ENCODE data around the gene JAKMIP1. TPM values are rescaled to one million over a fixed set of nuclear protein-coding genes. Genes with fewer than 3 reads are reported as not detected.
"Not testable (repeated sequence)": the region's sequence is repeated elsewhere in the genome, so short reads cannot be mapped to it uniquely, and the experiment has no call there.

JAKMIP1 gene
- total RNA-seq, 1 donor from 2014 or later, result 15.5 TPM

DNA sequence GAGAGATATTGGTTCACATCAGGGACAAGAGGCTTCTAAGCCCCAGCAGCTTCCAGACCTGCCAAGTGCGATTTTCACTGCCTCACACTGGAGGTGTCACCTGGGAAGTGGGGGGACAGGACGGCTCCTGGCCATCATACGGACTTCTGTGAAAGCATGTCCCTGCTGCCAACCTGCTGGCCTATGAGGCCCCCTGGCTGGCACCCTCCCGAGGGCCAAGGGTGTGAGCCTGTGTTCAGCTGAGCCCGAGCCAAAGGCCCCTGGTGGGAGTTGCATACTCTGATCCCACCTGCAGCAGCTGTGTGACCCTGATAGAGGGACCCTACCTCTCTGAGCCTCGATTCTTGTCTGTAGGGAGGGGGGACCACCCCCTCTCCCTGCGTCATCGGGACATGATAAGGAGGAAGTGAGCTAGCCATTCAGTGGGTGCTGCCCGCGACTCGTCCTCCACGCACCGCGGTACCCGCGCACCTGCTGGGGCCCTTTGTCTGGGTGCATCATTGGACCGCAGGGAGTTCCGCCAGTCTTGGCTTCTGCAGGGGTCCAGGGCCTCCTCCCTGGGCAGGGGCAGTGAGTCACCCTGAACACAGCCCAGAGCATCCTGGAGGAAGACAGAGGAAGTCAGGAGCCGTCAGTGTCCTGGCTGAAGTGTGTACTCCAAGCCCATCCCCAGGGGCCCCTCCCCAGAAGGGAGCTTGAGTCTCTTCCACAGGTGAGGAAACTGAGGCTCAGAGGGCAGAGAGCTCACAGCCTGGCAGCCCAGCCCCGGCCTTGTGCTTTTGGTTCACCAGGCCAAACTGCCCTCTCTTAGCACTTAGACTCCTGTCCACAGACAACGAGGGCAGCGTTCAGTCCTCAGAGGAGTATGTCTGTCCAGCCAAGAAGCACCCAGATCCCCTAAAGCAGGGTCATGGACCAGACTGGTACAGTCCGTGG lies 206.2 kb downstream of the JAKMIP1 start:
- no peak overlapping the region for H3K4me3 Mint-ChIP-seq
- no peak for DNase-seq (ENCODE audit: low spot score)
- H3K36me3 Mint-ChIP-seq (ENCODE audit: low read depth), result no peaks in the 10 kb centered on the region
- H3K9me3 Mint-ChIP-seq, result no peaks in the 10 kb centered on the region
- H3K27me3 Mint-ChIP-seq (ENCODE audit: insufficient read depth), result peaks cover 5% of the 10 kb centered on the region
- intact Hi-C loops (cut with micrococcal nuclease), result no loop called here
- H3K4me1 Mint-ChIP-seq (ENCODE audit: low read depth), result peaks cover 20% of the 10 kb centered on the region
- H3K27ac Mint-ChIP-seq, result no peak overlapping the region

DNA sequence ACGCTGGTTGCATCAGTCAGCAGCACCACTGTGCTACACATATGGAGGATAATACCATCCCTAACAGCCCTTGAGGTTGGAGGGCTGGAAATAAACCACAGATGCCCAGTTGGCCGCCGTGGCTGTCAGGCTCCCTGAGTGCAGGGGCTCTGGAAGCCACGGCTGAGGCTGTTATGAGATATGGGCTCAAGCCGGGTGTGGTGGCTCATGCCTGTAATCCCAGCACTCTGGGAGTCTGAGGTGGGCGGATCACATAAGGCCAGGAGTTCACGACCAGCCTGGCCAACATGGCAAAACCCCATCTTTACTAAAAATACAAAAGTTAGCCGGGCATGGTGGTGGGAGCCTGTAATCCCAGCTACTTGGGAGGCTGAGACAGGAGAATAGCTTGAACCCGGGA lies 207.0 kb downstream of the JAKMIP1 start:
- H3K27ac Mint-ChIP-seq; intact Hi-C loops (cut with micrococcal nuclease); H3K27me3 Mint-ChIP-seq (ENCODE audit: insufficient read depth); H3K9me3 Mint-ChIP-seq; H3K36me3 Mint-ChIP-seq (ENCODE audit: low read depth); H3K4me3 Mint-ChIP-seq; DNase-seq (ENCODE audit: low spot score): not testable (repeated sequence)
- H3K4me1 Mint-ChIP-seq (ENCODE audit: low read depth), result peaks cover 17% of the 10 kb centered on the region

DNA sequence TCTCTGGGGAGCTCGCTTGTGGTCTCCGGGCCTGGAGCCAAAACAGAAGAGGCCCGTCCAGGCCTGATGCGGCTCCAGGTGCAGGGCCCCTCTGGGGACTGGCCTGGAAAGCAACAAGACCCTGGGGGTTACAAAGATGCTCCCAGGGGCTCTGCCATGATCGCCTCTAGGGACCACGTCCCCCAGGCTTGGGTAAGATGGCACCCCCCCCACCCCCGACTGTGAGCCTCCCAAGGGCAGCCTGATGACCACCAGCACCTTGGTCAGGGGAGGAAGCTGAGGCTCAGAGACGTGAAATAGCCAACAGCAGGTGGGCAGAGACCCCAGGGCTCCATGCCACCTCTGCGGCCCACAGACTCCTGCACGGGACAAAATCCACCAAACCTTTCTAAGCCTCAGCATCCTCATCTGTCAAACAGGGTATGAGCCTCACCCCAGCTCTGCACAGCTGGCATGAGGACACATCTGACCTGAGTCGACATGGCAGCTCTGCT lies 207.5 kb downstream of the JAKMIP1 start:
- Mint-ChIP-seq H3K4me3 (no peak overlapping the region), H3K4me1 (ENCODE audit: low read depth) (peaks cover 13% of the 10 kb centered on the region), H3K36me3 (ENCODE audit: low read depth) (no peaks in the 10 kb centered on the region), H3K27ac (no peak overlapping the region), H3K9me3 (no peaks in the 10 kb centered on the region), H3K27me3 (ENCODE audit: insufficient read depth) (peaks cover 5% of the 10 kb centered on the region)
- intact Hi-C loops (cut with micrococcal nuclease), result no loop called here
- DNase-seq (ENCODE audit: low spot score), result no peak

DNA sequence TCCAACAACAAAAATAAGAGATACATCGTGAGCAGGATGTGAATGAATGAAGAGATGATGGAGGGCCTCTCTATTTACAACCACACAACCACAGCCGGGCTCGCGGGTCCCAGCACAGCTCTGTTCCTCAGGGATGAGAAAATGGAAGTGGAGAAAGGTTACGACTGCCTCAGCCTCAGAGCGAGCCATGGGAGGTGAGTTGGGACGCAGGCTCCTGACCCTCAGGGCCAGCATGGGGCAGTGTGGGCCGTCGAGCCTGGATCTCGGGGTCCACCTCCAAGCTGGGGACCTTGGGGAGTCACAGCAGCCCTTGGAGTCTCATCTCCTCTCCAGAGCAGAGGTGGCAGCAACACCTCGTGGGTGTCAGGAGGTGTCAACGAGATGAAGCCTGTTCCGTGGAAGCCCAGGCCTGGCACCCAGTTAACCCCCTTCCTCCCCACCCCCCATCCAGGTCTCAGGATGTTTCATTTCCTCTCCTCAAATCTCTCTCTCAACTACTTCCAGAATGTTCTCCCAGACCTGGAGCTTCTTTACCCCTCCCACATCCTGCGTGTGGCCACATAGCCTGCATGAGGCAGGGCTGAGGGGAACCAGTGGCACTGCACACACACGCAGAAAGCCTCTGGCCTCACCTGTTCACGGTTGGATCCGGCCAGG lies 208.1 kb downstream of the JAKMIP1 start:
- H3K36me3 Mint-ChIP-seq (ENCODE audit: low read depth), result no peaks in the 10 kb centered on the region
- H3K4me3 Mint-ChIP-seq, result no peak overlapping the region
- H3K27me3 Mint-ChIP-seq (ENCODE audit: insufficient read depth), result peaks cover 4% of the 10 kb centered on the region
- H3K9me3 Mint-ChIP-seq, result no peaks in the 10 kb centered on the region
- H3K4me1 Mint-ChIP-seq (ENCODE audit: low read depth), result peaks cover 13% of the 10 kb centered on the region
- H3K27ac Mint-ChIP-seq, result no peak overlapping the region
- intact Hi-C loops (cut with micrococcal nuclease), result no loop called here
- no peak for DNase-seq (ENCODE audit: low spot score)

DNA sequence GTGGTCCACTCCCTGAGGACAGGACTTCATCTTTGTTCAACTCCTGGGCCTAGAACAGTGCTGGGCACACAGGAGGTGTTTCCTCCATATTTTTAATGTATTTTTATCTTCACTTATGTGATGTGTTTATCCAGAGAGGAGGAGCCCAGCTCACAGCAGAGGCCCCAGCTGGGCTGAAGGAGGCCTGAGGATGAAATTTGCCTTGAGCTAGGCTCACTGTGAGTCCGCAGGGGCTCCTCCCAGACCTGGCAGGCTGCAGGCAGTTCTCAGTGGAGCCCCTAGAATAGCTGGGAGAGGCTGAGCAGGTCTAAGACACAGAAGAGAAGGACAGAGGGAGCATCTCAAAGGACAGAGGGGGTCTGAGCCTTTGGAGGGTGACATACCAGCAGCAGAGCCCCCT lies 208.9 kb downstream of the JAKMIP1 start:
- H3K27ac Mint-ChIP-seq, result no peak overlapping the region
- H3K9me3 Mint-ChIP-seq, result no peaks in the 10 kb centered on the region
- intact Hi-C loops (cut with micrococcal nuclease), result no loop called here
- H3K27me3 Mint-ChIP-seq (ENCODE audit: insufficient read depth), result peaks cover 2% of the 10 kb centered on the region
- no peaks in the 10 kb centered on the region for H3K36me3 Mint-ChIP-seq (ENCODE audit: low read depth)
- DNase-seq (ENCODE audit: low spot score), result no peak
- H3K4me3 Mint-ChIP-seq, result no peak overlapping the region
- H3K4me1 Mint-ChIP-seq (ENCODE audit: low read depth), result peaks cover 6% of the 10 kb centered on the region

DNA sequence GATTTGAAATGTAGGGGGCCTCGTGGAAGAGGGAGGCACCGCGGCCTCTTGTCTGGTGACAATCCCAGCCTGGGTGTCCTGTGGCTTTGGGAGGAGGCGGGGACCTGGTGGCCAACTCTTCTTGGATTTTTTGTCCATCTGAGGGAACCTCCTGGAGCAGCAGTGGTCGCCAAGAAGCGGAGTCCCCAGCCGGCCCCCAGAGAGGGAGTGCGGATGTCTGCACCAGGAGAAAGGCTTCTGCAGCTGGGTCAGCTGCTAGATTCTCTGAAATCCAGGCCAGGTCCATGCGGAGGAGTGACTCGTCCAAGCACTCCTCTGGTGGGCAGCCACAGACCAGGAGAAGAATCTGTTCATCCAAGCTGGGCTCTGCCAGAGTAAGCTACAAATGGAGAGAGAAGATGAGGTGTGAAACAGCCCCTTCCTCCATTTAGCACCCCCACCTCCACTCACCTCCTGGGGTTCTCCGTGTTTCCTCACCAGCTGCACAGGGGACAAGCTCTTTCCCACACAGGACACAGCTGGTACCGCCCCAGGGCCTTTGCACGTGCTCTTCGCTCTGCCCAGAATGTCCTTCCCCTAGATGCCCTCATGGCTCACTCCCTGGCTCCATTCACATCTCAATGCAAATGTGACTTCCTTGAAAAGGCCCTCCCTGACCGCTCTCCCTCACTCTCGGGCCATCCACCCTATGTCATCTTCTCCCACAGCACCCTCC lies 209.7 kb downstream of the JAKMIP1 start:
- Mint-ChIP-seq H3K36me3 (ENCODE audit: low read depth) (no peaks in the 10 kb centered on the region), H3K4me3 (no peak overlapping the region), H3K27me3 (ENCODE audit: insufficient read depth) (peaks cover 2% of the 10 kb centered on the region), H3K9me3 (no peaks in the 10 kb centered on the region), H3K4me1 (ENCODE audit: low read depth) (no peaks in the 10 kb centered on the region), H3K27ac (no peak overlapping the region)
- intact Hi-C loops (cut with micrococcal nuclease), result no loop called here
- DNase-seq (ENCODE audit: low spot score), result no peak

DNA sequence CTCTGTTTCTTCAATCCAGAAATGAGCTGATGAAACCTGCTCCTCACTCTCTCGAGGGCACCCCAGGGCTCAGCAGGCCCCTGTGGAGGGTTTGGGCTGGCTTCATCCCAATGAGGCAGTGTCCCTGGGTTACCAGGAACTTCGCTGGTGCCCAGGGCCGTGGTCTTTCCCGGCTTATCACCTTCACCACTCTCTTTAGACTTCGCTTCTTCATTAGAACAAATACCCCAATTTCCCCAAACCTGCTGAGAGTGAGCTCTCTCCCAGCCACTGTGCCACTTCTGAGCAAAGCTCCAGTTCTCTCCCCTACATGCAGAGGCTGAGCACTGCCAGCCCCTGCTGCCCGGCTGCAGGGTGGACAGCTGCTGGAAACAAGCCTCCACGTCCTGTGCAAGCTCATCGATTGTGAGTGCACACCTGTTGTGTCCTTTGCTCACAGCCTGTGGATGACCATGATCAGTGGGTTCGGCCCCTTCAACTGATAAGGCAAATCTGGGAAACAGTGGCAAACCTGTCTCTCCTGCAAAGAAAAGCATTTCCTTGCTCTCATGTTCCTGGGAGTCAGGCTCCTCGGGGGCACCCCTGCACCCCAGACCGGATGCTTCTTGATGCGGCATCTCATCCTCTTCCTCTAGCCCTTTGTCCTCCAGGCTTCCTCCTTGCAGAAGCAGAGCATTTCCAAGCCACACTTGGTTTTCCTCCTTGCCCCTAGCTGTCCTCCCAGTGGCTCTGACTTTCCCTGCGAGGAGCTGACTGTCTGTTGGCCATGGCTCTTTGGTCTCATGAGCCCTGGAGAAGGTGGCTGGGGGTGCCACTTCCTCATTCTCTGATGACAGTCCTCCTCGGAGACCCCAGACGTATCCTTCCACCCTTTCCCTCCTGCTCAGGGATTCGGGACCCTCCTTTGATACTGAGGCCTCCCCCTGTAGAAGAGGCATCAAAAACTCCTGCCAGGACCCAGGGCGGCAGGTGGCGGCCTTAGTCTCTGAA lies 210.8 kb downstream of the JAKMIP1 start:
- Mint-ChIP-seq H3K36me3 (ENCODE audit: low read depth) (no peaks in the 10 kb centered on the region), H3K9me3 (peaks cover 6% of the 10 kb centered on the region), H3K4me1 (ENCODE audit: low read depth) (no peaks in the 10 kb centered on the region), H3K4me3 (no peak overlapping the region), H3K27me3 (ENCODE audit: insufficient read depth) (peaks cover 2% of the 10 kb centered on the region), H3K27ac (no peak overlapping the region)
- DNase-seq (ENCODE audit: low spot score), result no peak
- intact Hi-C loops (cut with micrococcal nuclease), result no loop called here

DNA sequence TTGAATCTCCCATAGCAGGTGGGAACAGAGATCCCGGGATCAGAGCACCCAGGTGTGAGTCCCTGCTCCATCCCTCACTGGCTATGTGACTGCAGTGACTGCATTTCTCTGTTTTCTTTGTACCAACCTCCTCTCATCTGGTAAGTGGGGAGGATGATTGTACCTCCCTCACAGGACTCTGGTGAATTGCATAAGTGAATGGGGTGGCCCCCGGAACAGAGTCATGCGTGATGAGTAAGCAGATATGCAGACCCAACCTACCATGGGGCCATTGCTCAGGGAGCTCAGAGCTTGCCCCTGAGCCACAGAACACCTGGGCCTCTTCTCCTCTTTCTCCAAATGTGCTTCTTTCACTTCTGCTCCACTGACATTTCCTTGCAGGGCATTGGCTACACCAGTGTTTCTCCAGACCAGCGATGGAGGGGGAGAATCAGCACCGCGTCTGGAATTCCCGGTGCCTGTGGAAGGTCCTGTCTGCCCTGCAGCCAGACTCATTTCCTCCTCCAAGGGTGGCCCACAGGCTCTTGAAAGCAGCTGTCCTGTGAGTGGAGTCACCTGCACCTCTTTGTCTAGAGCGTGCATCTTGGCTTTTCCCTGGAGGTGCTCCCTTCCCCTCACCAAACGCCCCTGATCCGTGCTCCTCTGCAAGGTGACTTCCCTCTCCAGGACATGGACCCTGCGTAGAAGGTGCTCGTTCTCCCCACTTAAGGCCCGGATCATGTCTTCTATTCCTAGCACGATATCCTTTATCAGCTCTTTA lies 212.1 kb downstream of the JAKMIP1 start:
- H3K27me3 Mint-ChIP-seq (ENCODE audit: insufficient read depth), result peaks cover 2% of the 10 kb centered on the region
- intact Hi-C loops (cut with micrococcal nuclease), result no loop called here
- no peak overlapping the region for H3K27ac Mint-ChIP-seq
- DNase-seq (ENCODE audit: low spot score), result no peak
- H3K4me3 Mint-ChIP-seq, result no peak overlapping the region
- H3K36me3 Mint-ChIP-seq (ENCODE audit: low read depth), result no peaks in the 10 kb centered on the region
- no peaks in the 10 kb centered on the region for H3K4me1 Mint-ChIP-seq (ENCODE audit: low read depth)
- peaks cover 16% of the 10 kb centered on the region for H3K9me3 Mint-ChIP-seq

DNA sequence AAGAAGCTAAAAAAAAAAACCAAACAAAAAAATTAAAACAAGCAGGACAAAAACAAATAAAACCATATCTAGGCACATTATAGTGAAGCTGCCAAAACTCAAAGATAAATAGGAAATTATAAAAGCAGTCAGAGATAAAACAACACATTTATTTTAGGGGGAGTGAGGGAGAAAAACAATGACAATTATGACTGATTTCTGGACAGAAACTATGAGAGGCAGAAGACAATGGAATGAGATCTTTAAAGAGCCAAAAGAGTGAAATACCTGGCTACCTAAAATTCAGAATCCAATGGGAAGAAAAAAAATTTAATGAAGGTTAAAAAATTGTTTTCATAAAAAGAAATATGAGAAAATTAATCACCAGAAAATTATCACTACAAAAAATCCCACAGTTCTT lies 215.5 kb downstream of the JAKMIP1 start:
- no peaks in the 10 kb centered on the region for H3K36me3 Mint-ChIP-seq (ENCODE audit: low read depth)
- intact Hi-C loops (cut with micrococcal nuclease), result no loop called here
- H3K27ac Mint-ChIP-seq, result no peak overlapping the region
- H3K9me3 Mint-ChIP-seq, result peaks cover 16% of the 10 kb centered on the region
- no peak overlapping the region for H3K4me3 Mint-ChIP-seq
- H3K27me3 Mint-ChIP-seq (ENCODE audit: insufficient read depth), result peaks cover 4% of the 10 kb centered on the region
- no peaks in the 10 kb centered on the region for H3K4me1 Mint-ChIP-seq (ENCODE audit: low read depth)
- DNase-seq (ENCODE audit: low spot score), result no peak

DNA sequence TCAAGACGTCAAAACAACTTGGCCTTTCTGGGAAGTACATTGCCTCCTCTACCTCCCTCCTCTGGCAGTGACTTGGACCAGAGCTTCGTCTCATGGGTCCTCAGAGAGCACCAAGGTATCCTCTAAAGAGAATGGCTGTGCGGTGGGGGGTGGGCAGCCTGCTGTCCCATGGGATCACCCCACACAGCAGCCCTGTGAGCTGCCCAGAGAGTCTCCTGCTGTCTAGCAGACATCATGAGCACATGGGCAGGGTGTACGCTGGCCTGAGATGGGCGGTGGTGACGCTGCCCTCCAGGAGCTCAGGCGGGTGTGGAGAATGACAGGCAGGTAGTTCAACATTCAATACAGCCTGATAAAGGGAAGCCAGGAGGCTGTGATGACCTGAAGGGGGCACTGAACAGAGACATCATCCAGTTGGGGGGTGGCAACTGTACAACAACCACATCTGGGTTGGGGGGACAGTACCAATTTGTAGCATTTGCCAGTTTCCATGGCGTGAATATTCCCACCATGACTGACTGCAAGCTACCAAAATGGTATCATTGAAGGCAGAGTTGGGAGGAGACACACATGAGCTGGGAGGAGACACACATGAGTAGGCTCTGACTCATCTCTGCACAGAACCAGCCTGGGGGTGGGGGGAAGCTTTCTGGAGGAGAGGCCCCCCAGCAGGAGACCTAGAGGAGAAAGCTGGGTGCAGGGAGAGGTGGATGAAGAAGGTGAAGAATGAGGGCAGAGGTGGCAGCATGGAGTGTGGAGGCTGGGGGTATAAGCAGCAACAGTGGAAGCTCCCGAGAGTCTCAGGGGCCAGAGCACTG lies 218.0 kb downstream of the JAKMIP1 start:
- H3K4me3 Mint-ChIP-seq, result no peak overlapping the region
- intact Hi-C loops (cut with micrococcal nuclease), result no loop called here
- no peaks in the 10 kb centered on the region for H3K36me3 Mint-ChIP-seq (ENCODE audit: low read depth)
- H3K27me3 Mint-ChIP-seq (ENCODE audit: insufficient read depth), result peaks cover 20% of the 10 kb centered on the region
- no peak overlapping the region for H3K27ac Mint-ChIP-seq
- no peaks in the 10 kb centered on the region for H3K4me1 Mint-ChIP-seq (ENCODE audit: low read depth)
- peaks cover 16% of the 10 kb centered on the region for H3K9me3 Mint-ChIP-seq
- DNase-seq (ENCODE audit: low spot score), result no peak
